AG09319 (cell line): ENCODE measurements around the gene IGF1R.

ENCODE experiments used
- DNase-seq: peaks from one replicate; pipeline ENCODE4 v3.0.0-alpha.2; 2010; ENCODE audit warnings: low read depth; ENCODE audit errors: extremely low read depth
- TF ChIP-seq, protein P1 (sequence below): IDR thresholded peaks from 2 replicates; pipeline ENCODE4 v1.5.1; 2011; ENCODE audit warnings: low read depth, mild to moderate bottlenecking, inconsistent platforms, low read length, moderate library complexity

Gene IGF1R

DNA sequence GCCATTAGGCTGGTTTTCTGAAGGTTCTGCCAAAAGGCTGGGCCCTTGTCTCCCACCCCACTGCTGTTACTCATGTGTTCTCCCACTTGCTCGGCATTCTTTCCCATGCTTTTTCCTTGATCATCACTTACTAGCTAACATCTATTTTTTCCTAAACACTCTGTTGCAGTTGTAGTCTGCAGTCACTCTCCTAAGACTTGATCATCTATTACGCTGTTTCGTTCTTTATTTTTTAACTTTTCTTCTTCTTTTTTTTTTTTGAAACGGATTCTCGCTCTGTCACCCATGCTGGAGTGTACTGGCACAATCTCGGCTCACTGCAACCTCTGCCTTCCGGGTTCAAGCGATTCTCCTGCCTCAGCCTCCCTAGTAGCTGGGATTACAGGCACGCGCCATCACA lies 176.3 kb downstream of the IGF1R start:
- no peak for DNase-seq
- TF ChIP-seq, protein P1, sequence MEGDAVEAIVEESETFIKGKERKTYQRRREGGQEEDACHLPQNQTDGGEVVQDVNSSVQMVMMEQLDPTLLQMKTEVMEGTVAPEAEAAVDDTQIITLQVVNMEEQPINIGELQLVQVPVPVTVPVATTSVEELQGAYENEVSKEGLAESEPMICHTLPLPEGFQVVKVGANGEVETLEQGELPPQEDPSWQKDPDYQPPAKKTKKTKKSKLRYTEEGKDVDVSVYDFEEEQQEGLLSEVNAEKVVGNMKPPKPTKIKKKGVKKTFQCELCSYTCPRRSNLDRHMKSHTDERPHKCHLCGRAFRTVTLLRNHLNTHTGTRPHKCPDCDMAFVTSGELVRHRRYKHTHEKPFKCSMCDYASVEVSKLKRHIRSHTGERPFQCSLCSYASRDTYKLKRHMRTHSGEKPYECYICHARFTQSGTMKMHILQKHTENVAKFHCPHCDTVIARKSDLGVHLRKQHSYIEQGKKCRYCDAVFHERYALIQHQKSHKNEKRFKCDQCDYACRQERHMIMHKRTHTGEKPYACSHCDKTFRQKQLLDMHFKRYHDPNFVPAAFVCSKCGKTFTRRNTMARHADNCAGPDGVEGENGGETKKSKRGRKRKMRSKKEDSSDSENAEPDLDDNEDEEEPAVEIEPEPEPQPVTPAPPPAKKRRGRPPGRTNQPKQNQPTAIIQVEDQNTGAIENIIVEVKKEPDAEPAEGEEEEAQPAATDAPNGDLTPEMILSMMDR: no peak

DNA sequence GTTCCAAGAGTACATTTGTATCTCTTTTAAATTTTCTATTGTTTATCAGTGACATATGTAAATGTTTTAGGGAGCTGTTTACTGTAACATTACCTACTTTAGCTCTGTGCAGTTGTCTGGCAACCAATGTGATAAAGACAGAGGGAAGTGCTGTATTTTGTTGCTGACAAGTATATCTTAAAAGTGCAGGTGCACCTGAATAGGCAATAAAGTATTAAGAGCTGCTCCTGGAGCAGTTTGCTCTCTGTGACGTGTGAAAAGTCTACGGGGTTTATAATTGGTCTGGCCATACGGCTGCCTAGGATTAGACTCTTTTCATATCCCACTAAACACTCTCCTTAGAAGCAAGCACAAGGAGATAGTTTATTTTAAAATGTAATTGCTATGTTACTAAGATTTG lies 178.3 kb downstream of the IGF1R start:
- DNase-seq: no peak
- TF ChIP-seq, protein P1: no peak

DNA sequence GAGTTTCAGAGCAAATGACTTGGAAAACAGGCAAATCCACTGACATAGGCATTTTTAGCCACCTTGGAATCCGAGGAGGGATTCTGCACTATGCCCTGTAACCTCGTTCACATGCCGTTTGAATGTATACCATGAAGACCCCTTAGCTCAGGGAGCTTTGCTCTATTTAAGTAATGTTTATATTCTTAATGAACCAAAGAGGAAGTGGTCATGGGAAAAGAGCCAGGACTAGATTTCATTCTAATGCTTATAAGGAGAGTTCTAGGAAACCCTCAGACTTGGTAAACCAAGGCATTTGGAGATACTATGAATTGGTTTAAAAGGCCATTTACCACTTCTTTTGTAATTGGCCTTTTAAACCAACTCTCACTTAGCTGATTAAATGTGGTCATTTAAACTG lies 178.9 kb downstream of the IGF1R start:
- TF ChIP-seq, protein P1: no peak
- no peak for DNase-seq

DNA sequence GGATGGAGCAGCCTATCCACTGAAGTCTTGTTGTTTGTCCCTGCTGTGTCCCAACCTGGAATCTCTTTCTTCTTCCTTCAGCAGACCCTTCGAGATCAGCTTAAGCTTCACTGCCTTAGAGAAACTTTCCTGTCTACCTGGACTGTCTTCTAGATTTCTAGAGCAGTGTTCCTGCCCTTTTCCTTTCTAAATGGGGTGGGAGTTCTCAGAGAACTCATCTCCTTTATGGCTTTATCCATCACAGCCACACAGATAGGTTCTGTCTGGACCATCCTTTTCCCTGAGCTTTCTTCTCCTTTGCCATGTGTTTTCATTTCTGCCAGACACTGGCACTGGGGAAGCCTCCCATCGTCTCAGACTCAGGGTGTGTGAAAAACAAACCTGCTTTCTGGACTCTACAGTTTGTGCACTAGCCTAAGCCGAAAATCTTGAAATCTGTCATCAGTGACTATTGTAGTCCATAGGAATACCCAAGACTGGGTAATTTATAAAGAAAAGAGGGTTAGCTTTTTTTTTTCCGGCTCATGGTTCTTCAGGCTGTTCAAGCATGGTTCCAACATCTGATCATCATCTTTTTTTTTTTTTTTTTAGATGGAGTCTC lies 181.8 kb downstream of the IGF1R start:
- DNase-seq: no peak
- TF ChIP-seq, protein P1: no peak

DNA sequence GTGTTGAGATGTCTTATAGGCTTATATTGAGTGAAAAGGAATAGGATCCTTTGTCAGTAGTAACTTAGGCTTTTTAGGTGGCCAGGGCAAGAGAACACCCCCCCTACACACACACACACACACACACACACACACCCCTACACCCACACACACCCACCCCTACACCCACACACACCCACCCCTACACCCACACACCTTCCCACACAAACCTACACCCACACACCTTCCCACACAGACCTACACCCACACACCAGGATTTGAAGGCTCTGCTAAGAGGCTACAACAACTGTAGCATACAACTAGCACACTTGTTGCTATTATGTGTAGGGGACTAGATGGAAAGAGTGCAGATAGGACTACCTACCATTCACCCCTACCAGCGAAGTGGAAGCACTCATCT lies 186.6 kb downstream of the IGF1R start:
- TF ChIP-seq, protein P1: no peak
- no peak for DNase-seq

DNA sequence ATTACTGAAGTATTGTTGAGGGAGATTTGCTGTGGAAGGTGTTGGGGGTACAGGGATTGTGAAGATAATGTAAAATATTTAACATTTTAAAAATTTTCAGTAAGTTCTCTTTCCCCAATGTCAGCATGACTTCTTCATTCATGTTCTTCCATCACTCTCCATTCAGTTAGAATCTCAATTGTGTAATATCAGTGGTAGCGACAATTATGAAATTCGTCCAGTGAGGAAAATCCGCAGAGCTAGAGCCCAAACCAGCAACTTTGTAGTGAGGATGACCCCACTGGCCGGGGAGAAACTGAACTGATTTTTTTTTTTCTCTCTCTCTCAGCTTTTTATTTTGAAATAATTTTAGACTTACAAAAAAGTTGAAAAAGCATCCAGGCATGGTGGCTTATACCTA lies 187.5 kb downstream of the IGF1R start:
- TF ChIP-seq, protein P1: no peak
- no peak for DNase-seq

DNA sequence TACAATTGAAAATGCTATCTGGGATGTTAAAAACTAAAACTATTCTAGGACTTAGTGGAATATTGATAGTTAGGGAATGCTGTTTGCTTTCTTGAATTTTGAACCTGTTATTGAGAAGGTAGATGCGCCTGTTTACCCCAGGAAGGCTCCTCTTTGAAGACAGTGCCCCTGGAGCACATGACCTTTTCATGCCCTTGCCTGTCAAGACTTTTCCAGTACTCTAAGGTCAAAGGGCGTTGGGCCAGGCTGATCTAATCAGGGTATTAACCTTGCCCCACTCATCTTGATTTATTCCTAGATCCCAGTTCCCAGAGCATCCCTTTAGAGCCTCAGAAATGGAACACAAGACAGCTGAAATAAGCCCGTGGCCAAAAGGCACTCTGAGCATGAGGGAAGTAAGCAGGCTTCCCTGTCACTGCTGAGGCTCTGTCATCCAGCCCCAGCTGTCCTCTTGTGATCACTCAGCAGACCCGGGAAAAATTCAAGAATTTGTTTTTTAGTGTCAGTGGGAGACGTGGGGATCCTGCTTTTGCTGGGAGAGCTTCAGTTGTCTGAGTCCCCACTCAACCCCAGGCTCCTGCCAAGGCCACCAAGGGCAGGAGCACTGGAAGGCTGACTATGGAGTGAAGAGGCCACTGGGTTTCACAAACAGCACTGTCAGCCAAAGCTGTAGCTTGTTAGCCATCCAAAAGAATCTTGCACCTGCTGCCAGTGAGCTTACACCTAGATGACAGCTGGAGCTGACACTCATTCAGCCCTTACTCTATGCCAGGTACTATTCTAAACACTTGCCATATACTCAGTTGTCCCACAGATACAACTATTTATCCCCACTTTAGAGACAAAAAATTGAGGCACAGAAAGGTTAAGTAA lies 190.3 kb downstream of the IGF1R start:
- TF ChIP-seq, protein P1: no peak
- no peak for DNase-seq
